Activated T-cell treated with anti-CD3 and anti-CD28 coated beads, Interleukin-2, amount 50 U/mL, for 48 hours (primary cell): ENCODE results near the gene ARL15.
"Not testable (repeated sequence)": the region's sequence is repeated elsewhere in the genome, so short reads cannot be mapped to it uniquely, and the experiment has no call there.

ENCODE experiments used
- DNase-seq, 2 experiments: peaks; one replicate each; pipeline ENCODE4 v3.0.0-alpha.2; 2020

ARL15 gene

GRCh38 chr5:53878015-53878414, 432.4 kb downstream of the ARL15 start:
- DNase-seq = no peak

GRCh38 chr5:53877243-53877642, 433.1 kb downstream of the ARL15 start:
- no peak for DNase-seq

GRCh38 chr5:53874409-53874808, 436.0 kb downstream of the ARL15 start:
- DNase-seq = no peak

GRCh38 chr5:53873235-53873634, 437.1 kb downstream of the ARL15 start:
- no peak for DNase-seq

GRCh38 chr5:53871775-53872174, 438.6 kb downstream of the ARL15 start:
- no peak for DNase-seq

- no peak for DNase-seq
Observed at GRCh38 chr5:53871050-53871449, 439.3 kb downstream of the ARL15 start.

- no peak for DNase-seq
Observed at GRCh38 chr5:53858700-53859456, 451.5 kb downstream of the ARL15 start.

- no peak for DNase-seq
Observed at GRCh38 chr5:53856506-53856905, 453.9 kb downstream of the ARL15 start.

GRCh38 chr5:53836851-53837430, 473.4 kb downstream of the ARL15 start:
- not testable (repeated sequence) for DNase-seq

GRCh38 chr5:53834500-53834899, 475.9 kb downstream of the ARL15 start:
- no peak for DNase-seq
